Keratinocyte (primary cell): ENCODE measurements around the gene JAK1. TPM values are rescaled to one million over a fixed set of nuclear protein-coding genes. Genes with fewer than 3 reads are reported as not detected.

Source experiments
- DNase-seq: peaks from one replicate; pipeline ENCODE4 v3.0.0-alpha.2; 2011; ENCODE audit warnings: low read depth, missing footprints, low spot score
- FAIRE-seq: peaks from 2 replicates; lab custom pipeline; 2011; peaks lifted over from hg19 to GRCh38; lab: Jason Lieb, UNC
- H2AFZ ChIP-seq: 2 replicates; pipeline ENCODE4 v1.6.0; 2012; ENCODE audit warnings: low read length, control low read depth, inconsistent platforms; ENCODE audit not compliant: control insufficient read depth
- H3K27ac ChIP-seq: 2 replicates; pipeline ENCODE4 v1.5.1; 2011; ENCODE audit warnings: low read length; ENCODE audit not compliant: control insufficient read depth, insufficient read depth
- H3K27me3 ChIP-seq: 3 replicates; pipeline ENCODE4 v1.6.0; 2011; ENCODE audit warnings: low read length; ENCODE audit not compliant: control insufficient read depth, insufficient read depth; ENCODE audit errors: extremely low read depth
- H3K36me3 ChIP-seq, 2 experiments: 2 replicates in 1 of 2; 3 replicates in 1 of 2; pipeline ENCODE4 v1.5.1; 2011; ENCODE audit warnings: low read length in 2 of 2, mild to moderate bottlenecking in 1 of 2; ENCODE audit not compliant: control insufficient read depth in 2 of 2, insufficient read depth in 2 of 2; ENCODE audit errors: extremely low read depth in 1 of 2
- H3K4me1 ChIP-seq: 3 replicates; pipeline ENCODE4 v1.5.1; 2011; ENCODE audit warnings: low read length; ENCODE audit not compliant: control insufficient read depth, insufficient read depth; ENCODE audit errors: extremely low read depth
- H3K4me2 ChIP-seq: 3 replicates; pipeline ENCODE4 v1.6.0; 2011; ENCODE audit warnings: low read depth, low read length; ENCODE audit not compliant: control insufficient read depth, insufficient read depth; ENCODE audit errors: extremely low read depth
- H3K4me3 ChIP-seq, 3 experiments: fragments of 200-600 bp in 1 of 3; sonication (generic) in 1 of 3; 2 replicates in 2 of 3; 3 replicates in 1 of 3; pipeline ENCODE4 v1.5.1; 2011 to 2016; ENCODE audit warnings: low read length in 3 of 3, mild to moderate bottlenecking in 3 of 3, control low read depth in 2 of 3, inconsistent platforms in 1 of 3, low read depth in 1 of 3, mixed read lengths in 1 of 3, mixed run types in 1 of 3, moderate library complexity in 1 of 3; ENCODE audit not compliant: control insufficient read depth in 2 of 3, insufficient read depth in 2 of 3; ENCODE audit errors: extremely low read depth in 1 of 3
- H3K79me2 ChIP-seq: 2 replicates; pipeline ENCODE4 v1.6.0; 2012; ENCODE audit warnings: low read length; ENCODE audit not compliant: control insufficient read depth, insufficient read depth
- H3K9ac ChIP-seq: 3 replicates; pipeline ENCODE4 v1.6.0; 2011; ENCODE audit warnings: low read length; ENCODE audit not compliant: control insufficient read depth, insufficient read depth; ENCODE audit errors: extremely low read depth
- H3K9me1 ChIP-seq: 3 replicates; pipeline ENCODE4 v1.6.0; 2011; ENCODE audit warnings: low read length; ENCODE audit not compliant: control insufficient read depth, insufficient read depth; ENCODE audit errors: extremely low read depth
- H3K9me3 ChIP-seq: 2 replicates; pipeline ENCODE4 v1.5.1; 2012; ENCODE audit warnings: low read depth, low read length; ENCODE audit not compliant: control insufficient read depth
- H4K20me1 ChIP-seq: 3 replicates; pipeline ENCODE4 v1.6.0; 2011; ENCODE audit warnings: low read length; ENCODE audit not compliant: control insufficient read depth, insufficient read depth; ENCODE audit errors: extremely low read depth
- CTCF ChIP-seq, 3 experiments: IDR thresholded peaks in 1 of 3; conservative IDR thresholded peaks in 1 of 3; optimal IDR thresholded peaks in 1 of 3; 2 replicates in 2 of 3; 3 replicates in 1 of 3; pipeline versions ENCODE3 to v1.5.1; 2011; ENCODE audit warnings: low read length in 3 of 3, mild to moderate bottlenecking in 3 of 3, moderate library complexity in 2 of 3, control low read depth in 1 of 3, inconsistent platforms in 1 of 3; ENCODE audit not compliant: insufficient read depth in 2 of 3; ENCODE audit errors: extremely low read depth in 1 of 3
- EZH2 ChIP-seq: IDR thresholded peaks from one replicate; pipeline ENCODE4 v1.6.1; 2012; ENCODE audit warnings: inconsistent platforms, mild to moderate bottlenecking, low read length, moderate library complexity
- dilution Hi-C: fragments of 300-500 bp; cut with MboI; formaldehyde crosslinking; loops from one replicate; pipeline ENCODE4 v1.7.0; 2020; ENCODE audit warnings: low sequenced_read_pairs; ENCODE audit not compliant: extremely low pct_ligation_motif_present
- polyA plus RNA-seq, 5 experiments: library from polyadenylated mRNA; depleted of rRNA in 3 of 5; stranded (reverse) in 3 of 5; stranded (forward) in 1 of 5; unstranded in 1 of 5; fragments of >200 nt; gene quantifications; 1 replicate in 1 of 5; 2 replicates in 3 of 5; 3 replicates in 1 of 5; pipeline versions ENCODE4 v1.2.1 to v1.2.3, GENCODE V29; 2011 to 2012; ENCODE audit warnings: missing spikeins in 2 of 5, low read depth in 1 of 5, low replicate concordance in 1 of 5

Gene JAK1
- polyA plus RNA-seq, 1 donor (not counting 4 experiments of a cell fraction or from before 2014, with no cell fraction given), result 50.9 TPM

GRCh38 chr1:64911326-64911725, 55.0 kb downstream of the JAK1 start:
- Histone ChIP-seq H3K4me3 (no peak overlapping the region), H3K79me2 (peaks cover 34% of the 10 kb centered on the region), H3K27me3 (no peaks in the 10 kb centered on the region), H3K9me3 (no peaks in the 10 kb centered on the region), H3K4me2 (no peak overlapping the region), H3K27ac (no peak overlapping the region), H3K9me1 (peaks cover 3% of the 10 kb centered on the region), H4K20me1 (no peaks in the 10 kb centered on the region), H2AFZ (no peak overlapping the region), H3K4me1 (peaks cover 5% of the 10 kb centered on the region), H3K9ac (no peak overlapping the region), H3K36me3 (no peaks in the 10 kb centered on the region)
- FAIRE-seq (no peak), DNase-seq (no peak)
- dilution Hi-C loops, result no loop called here
- TF ChIP-seq CTCF (optimal IDR thresholded peaks at IDR 0.05 in 1 of 3, IDR thresholded peaks at IDR 0.05 in 1 of 3, conservative IDR thresholded peaks at IDR 0.05 in 1 of 3; ENCODE audit: extremely low read depth in 1 of 3, insufficient read depth in 2 of 3, low read length in 3 of 3) (no peak), EZH2 (no peak)

GRCh38 chr1:64909031-64909430, 57.3 kb downstream of the JAK1 start:
- Histone ChIP-seq H3K27me3 (no peaks in the 10 kb centered on the region), H3K4me2 (no peak overlapping the region), H4K20me1 (no peaks in the 10 kb centered on the region), H3K9me3 (no peaks in the 10 kb centered on the region), H3K4me1 (no peaks in the 10 kb centered on the region), H3K79me2 (peaks cover 34% of the 10 kb centered on the region), H3K9ac (no peak overlapping the region), H3K27ac (no peak overlapping the region), H2AFZ (no peak overlapping the region), H3K4me3 (no peak overlapping the region), H3K9me1 (peaks cover 3% of the 10 kb centered on the region), H3K36me3 (no peaks in the 10 kb centered on the region)
- DNase-seq (no peak), FAIRE-seq (no peak)
- TF ChIP-seq CTCF (optimal IDR thresholded peaks at IDR 0.05 in 1 of 3, IDR thresholded peaks at IDR 0.05 in 1 of 3, conservative IDR thresholded peaks at IDR 0.05 in 1 of 3; ENCODE audit: extremely low read depth in 1 of 3, insufficient read depth in 2 of 3, low read length in 3 of 3) (no peak), EZH2 (no peak)
- dilution Hi-C loops, result no loop called here
